Heart right ventricle (tissue), 16 donors: ENCODE data around the gene MEF2B. TPM values are rescaled to one million over a fixed set of nuclear protein-coding genes. Genes with fewer than 3 reads are reported as not detected.

Experiments
- ATAC-seq, 8 donors: fragments of 200-7000 bp; cut with Tn5 transposase; one replicate each; pipeline ENCODE4 v1.9.1; 2020; ENCODE audit warnings: mild to moderate bottlenecking in 8 of 8, moderate library complexity in 8 of 8, moderate number of reproducible peaks in 1 of 8
- DNase-seq, 2 donors: peaks; one replicate each; pipeline ENCODE4 v3.0.0-alpha.2; 2020
- H3K27ac ChIP-seq, 10 donors: fragments of 200-600 bp; sonication (generic) in 2 of 10; one replicate each; pipeline versions ENCODE4 v1.5.0 to v1.8.0; 2020 to 2022; ENCODE audit warnings: mild to moderate bottlenecking in 3 of 10
- H3K27me3 ChIP-seq, 7 donors: fragments of 200-600 bp; one replicate each; pipeline ENCODE4 v1.8.0; 2021 to 2022; ENCODE audit warnings: mild to moderate bottlenecking in 2 of 7
- H3K36me3 ChIP-seq, 9 donors: fragments of 200-600 bp; sonication (generic) in 1 of 9; one replicate each; pipeline versions ENCODE4 v1.5.0 to v1.8.0; 2020 to 2022; ENCODE audit warnings: mild to moderate bottlenecking in 2 of 9
- H3K4me1 ChIP-seq, 9 donors: fragments of 200-600 bp; sonication (generic) in 1 of 9; one replicate each; pipeline versions ENCODE4 v1.5.0 to v1.8.0; 2020 to 2022; ENCODE audit warnings: mild to moderate bottlenecking in 4 of 9
- H3K4me3 ChIP-seq, 10 donors: fragments of 200-600 bp; sonication (generic) in 2 of 10; one replicate each; pipeline versions ENCODE4 v1.5.0 to v1.8.0; 2020 to 2022; ENCODE audit warnings: mild to moderate bottlenecking in 7 of 10, moderate library complexity in 2 of 10
- H3K9me3 ChIP-seq, 11 donors: fragments of 200-600 bp in 10 of 11; sonication (generic) in 2 of 11; one replicate each; pipeline versions ENCODE4 v1.5.0 to v1.8.0; 2013 to 2022; ENCODE audit warnings: mild to moderate bottlenecking in 2 of 11, control low read depth in 1 of 11, moderate library complexity in 1 of 11
- WGBS, 2 donors: extraction: QIAGEN DNeasy Blood & Tissue Kit; methylation state at CpG; one replicate each; pipeline ENCODE4 v1.1.7; 2013; ENCODE audit warnings: inconsistent platforms in 1 of 2; 5-methylcytosine and 5-hydroxymethylcytosine counted together
- intact Hi-C, 10 donors: fragments of 100-400 bp; cut with DNase I; formaldehyde crosslinking; loops; one replicate each; pipeline versions ENCODE4 v1.11.1 to v1.14.2; 2022
- polyA plus RNA-seq, 2 donors: library from polyadenylated mRNA; stranded (reverse); fragments of 200-250 nt; gene quantifications; one replicate each; pipeline ENCODE4 v1.2.3, GENCODE V29; 2013
- total RNA-seq, 10 donors: library from RNA; stranded (reverse); fragmentation: NEBNext Ultra II Directional in 3 of 10; extraction: Animal tissue kit (Norgen Biotek cat#: 25700) in 3 of 10; gene quantifications; one replicate each; pipeline versions ENCODE4 v1.2.1 to v1.2.4, GENCODE V29; 2021 to 2023
- TF ChIP-seq, protein P1 (sequence below), 9 donors: fragments of 200-600 bp; sonication (generic) in 2 of 9; IDR thresholded peaks; one replicate each; pipeline versions ENCODE4 v1.5.0 to v1.8.0; 2021 to 2022; ENCODE audit warnings: antibody characterized with exemption in 9 of 9, mild to moderate bottlenecking in 5 of 9, moderate library complexity in 1 of 9
- donor health status: Arrhythmogenic right ventricular cardiomyopathy.
- donor health status: ischemic (EF 13 %, LVEDD 7.1; RV severe dilation, severe dysfunction).
- donor health status: healthy with polysubstance abuse.
- donor health status: DM: no; HTN: yes; CAD: no.
- donor health status: DM: no; HTN: no; CAD: no.
- donor health status: ischemic (EF 25% LVEDD 6.9; RV normal size, moderate dysfunction).
- donor health status: ischemic (EF 25% LVEDD 5.7; RV mildly dilated, moderate dysfunction).
- donor health status: healthy.
- donor health status: DM: yes; HTN: yes; CAD: no.
- donor health status: Ischemic cardiomyopathy.
- donor health status: ischemic (EF 35%, LVEDD 5.7; RV mildly dilated, moderate dysfunction).
- donor health status: nonischemic (EF 11% LVEDD 7.7; RV severe dilation, severe dysfunction).
- donor health status: DM: yes; HTN: yes; CAD: no.
- donor health status: PGD.
- donor health status: ischemic (EF 29% LVEDD 5.4; RV normal size, mild dysfunction).
- donor health status: nonischemic (EF 23%, LVEDD 6.1; RV moderate dilation, normal function).

The MEF2B gene
- total and polyA plus RNA-seq, 12 donors = 0.34 to 2.3 (median 0.54) TPM; not detected in 3

GRCh38 chr19:19214892-19215291, 44.8 kb upstream of the MEF2B start:
- Histone ChIP-seq H3K27me3 (peaks cover 0 to 72% (median 65%) of the 10 kb centered on the region in 7 donors), H3K27ac (no peak overlapping the region), H3K9me3 (peaks cover 0 to 7% (median 0%) of the 10 kb centered on the region in 11 donors), H3K4me3 (no peak overlapping the region), H3K4me1 (no peaks in the 10 kb centered on the region), H3K36me3 (no peaks in the 10 kb centered on the region)
- intact Hi-C loops = no loop called here
- ATAC-seq (peak in 6 of 8 donors; percentile 57 to 80 (median 71)), DNase-seq (peak; percentile 31 to 50)
- 0 to 2% methylated on average over 8 of the region's 8 CpGs for WGBS, 2 donors
- TF ChIP-seq, protein P1, sequence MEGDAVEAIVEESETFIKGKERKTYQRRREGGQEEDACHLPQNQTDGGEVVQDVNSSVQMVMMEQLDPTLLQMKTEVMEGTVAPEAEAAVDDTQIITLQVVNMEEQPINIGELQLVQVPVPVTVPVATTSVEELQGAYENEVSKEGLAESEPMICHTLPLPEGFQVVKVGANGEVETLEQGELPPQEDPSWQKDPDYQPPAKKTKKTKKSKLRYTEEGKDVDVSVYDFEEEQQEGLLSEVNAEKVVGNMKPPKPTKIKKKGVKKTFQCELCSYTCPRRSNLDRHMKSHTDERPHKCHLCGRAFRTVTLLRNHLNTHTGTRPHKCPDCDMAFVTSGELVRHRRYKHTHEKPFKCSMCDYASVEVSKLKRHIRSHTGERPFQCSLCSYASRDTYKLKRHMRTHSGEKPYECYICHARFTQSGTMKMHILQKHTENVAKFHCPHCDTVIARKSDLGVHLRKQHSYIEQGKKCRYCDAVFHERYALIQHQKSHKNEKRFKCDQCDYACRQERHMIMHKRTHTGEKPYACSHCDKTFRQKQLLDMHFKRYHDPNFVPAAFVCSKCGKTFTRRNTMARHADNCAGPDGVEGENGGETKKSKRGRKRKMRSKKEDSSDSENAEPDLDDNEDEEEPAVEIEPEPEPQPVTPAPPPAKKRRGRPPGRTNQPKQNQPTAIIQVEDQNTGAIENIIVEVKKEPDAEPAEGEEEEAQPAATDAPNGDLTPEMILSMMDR (IDR thresholded peaks at IDR 0.05) = no peak

DNA sequence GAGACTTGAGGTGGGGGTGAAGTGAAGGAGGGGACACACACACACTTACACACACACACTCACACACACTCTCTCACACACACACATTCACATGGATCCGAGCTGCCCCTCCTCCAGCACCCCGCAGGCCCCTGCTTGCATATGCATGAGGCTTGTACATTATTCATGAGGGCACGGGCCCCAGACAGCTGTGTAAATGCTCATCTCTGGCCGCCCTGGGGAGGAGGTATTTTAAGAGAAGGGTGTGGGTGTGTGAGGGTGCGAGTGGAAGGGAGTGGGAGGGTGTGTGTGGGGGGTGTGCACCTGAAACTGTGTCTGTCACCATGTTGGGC, 44.1 kb upstream of the MEF2B start:
- WGBS, 2 donors = 4 to 6% methylated on average over 5 of the region's 5 CpGs
- H3K36me3 ChIP-seq = no peaks in the 10 kb centered on the region
- peaks cover 0 to 77% (median 71%) of the 10 kb centered on the region in 7 donors for H3K27me3 ChIP-seq
- no peak overlapping the region for H3K4me3 ChIP-seq
- TF ChIP-seq, protein P1 (IDR thresholded peaks at IDR 0.05) = no peak
- ATAC-seq (no peak), DNase-seq (no peak)
- no peak overlapping the region for H3K27ac ChIP-seq
- H3K9me3 ChIP-seq = peaks cover 0 to 7% (median 0%) of the 10 kb centered on the region in 11 donors
- intact Hi-C loops = no loop called here
- H3K4me1 ChIP-seq = no peaks in the 10 kb centered on the region

- H3K36me3 ChIP-seq = no peaks in the 10 kb centered on the region
- no peak overlapping the region for H3K27ac ChIP-seq
- no peak overlapping the region for H3K4me3 ChIP-seq
- H3K4me1 ChIP-seq = no peaks in the 10 kb centered on the region
- peaks cover 0 to 7% (median 0%) of the 10 kb centered on the region in 11 donors for H3K9me3 ChIP-seq
- ATAC-seq (no peak), DNase-seq (no peak)
- TF ChIP-seq, protein P1 (IDR thresholded peaks at IDR 0.05) = no peak
- intact Hi-C loops = no loop called here
- peaks cover 0 to 81% (median 71%) of the 10 kb centered on the region in 7 donors for H3K27me3 ChIP-seq
- 43 to 48% methylated on average over 21 of the region's 21 CpGs for WGBS, 2 donors
Observed at GRCh38 chr19:19213426-19214158, 43.5 kb upstream of the MEF2B start.

- Histone ChIP-seq H3K36me3 (no peaks in the 10 kb centered on the region), H3K27me3 (peaks cover 0 to 88% (median 78%) of the 10 kb centered on the region in 7 donors), H3K9me3 (peaks cover 0 to 7% (median 0%) of the 10 kb centered on the region in 11 donors), H3K4me3 (no peak overlapping the region), H3K27ac (no peak overlapping the region), H3K4me1 (no peaks in the 10 kb centered on the region)
- intact Hi-C loops = no loop called here
- TF ChIP-seq, protein P1 (IDR thresholded peaks at IDR 0.05) = no peak
- WGBS, 2 donors = 13 to 14% methylated on average over 7 of the region's 7 CpGs
- no peak for ATAC-seq
- no peak for DNase-seq
Observed at GRCh38 chr19:19212916-19213315, 42.9 kb upstream of the MEF2B start.
